ENCODE measurements around the gene PDRG1. TPM values are rescaled to one million over a fixed set of nuclear protein-coding genes. Genes with fewer than 3 reads are reported as not detected.

The PDRG1 gene
- total RNA-seq, 1 donor from 2014 or later, result 20.6 TPM

DNA sequence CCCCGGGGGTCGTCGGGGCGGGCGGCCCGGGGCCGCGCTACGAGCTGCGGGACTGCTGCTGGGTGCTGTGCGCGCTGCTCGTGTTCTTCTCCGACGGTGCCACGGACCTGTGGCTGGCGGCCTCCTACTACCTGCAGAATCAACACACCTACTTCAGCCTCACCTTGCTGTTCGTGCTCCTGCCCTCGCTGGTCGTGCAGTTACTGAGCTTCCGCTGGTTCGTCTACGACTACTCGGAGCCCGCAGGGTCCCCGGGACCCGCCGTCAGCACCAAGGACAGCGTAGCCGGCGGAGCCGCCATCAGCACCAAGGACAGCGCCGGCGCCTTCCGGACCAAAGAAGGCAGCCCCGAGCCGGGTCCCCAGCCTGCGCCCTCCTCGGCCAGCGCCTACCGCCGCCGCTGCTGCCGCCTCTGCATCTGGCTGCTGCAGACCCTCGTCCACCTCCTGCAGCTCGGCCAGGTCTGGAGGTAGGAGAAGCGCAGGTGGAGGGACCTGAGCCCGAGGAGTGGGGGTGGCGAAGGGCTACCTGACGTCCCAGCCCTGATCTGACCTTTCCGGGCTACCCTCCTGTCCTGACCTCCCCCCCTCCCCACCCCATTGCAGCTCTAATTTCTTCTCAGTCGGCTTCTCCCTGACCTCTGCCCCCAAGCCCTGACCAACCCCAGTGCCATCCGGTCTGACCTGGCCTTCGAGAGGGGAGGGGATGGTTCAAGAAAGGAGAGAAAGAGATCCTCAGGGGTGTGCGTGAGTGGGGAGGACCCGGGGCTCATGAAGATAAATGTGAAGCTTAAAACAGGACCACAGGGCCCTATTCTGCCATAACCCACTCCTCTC is 16.7 kb upstream of the PDRG1 start:
- peak overlapping the region; percentile 89 for H3K4me3 Mint-ChIP-seq (ENCODE audit: unreplicated experiment)
- Histone ChIP-seq H3K4me3 (ENCODE audit: insufficient read depth, low read depth, low read length) (peak overlapping the region; percentile 33), H3K27ac (ENCODE audit: low read depth, low read length) (no peak overlapping the region), H3K4me2 (ENCODE audit: low read length) (peak overlapping the region; percentile 76), H3K27me3 (ENCODE audit: insufficient read depth, low read length) (peaks cover 60% of the 10 kb centered on the region), H3K36me3 (ENCODE audit: insufficient read depth, low read length) (no peaks in the 10 kb centered on the region), H4K20me1 (ENCODE audit: insufficient read depth, low read length) (peaks cover 2% of the 10 kb centered on the region), H3K9ac (ENCODE audit: low read length) (no peak overlapping the region), H2AFZ (ENCODE audit: low read depth, low read length) (no peak overlapping the region), H3K9me3 (ENCODE audit: insufficient read depth, low read depth, low read length) (no peaks in the 10 kb centered on the region), H3K4me1 (ENCODE audit: insufficient read depth, low read length) (peaks cover 2% of the 10 kb centered on the region), H3K79me2 (ENCODE audit: insufficient read depth, low read length) (no peaks in the 10 kb centered on the region)
- DNase-seq (ENCODE audit: low read depth) (peak; percentile 19), FAIRE-seq (no peak)
- H3K9me3 Mint-ChIP-seq (ENCODE audit: unreplicated experiment), result peaks cover 1% of the 10 kb centered on the region
- no peaks in the 10 kb centered on the region for H3K36me3 Mint-ChIP-seq (ENCODE audit: low read depth, unreplicated experiment)
- H3K27ac Mint-ChIP-seq (ENCODE audit: unreplicated experiment), result no peak overlapping the region
- peaks cover 13% of the 10 kb centered on the region for H3K4me1 Mint-ChIP-seq (ENCODE audit: low read depth, unreplicated experiment)
- no peak for TF ChIP-seq EZH2 (IDR thresholded peaks at IDR 0.05; ENCODE audit: insufficient read depth, low read length)
- TF ChIP-seq, protein P1, sequence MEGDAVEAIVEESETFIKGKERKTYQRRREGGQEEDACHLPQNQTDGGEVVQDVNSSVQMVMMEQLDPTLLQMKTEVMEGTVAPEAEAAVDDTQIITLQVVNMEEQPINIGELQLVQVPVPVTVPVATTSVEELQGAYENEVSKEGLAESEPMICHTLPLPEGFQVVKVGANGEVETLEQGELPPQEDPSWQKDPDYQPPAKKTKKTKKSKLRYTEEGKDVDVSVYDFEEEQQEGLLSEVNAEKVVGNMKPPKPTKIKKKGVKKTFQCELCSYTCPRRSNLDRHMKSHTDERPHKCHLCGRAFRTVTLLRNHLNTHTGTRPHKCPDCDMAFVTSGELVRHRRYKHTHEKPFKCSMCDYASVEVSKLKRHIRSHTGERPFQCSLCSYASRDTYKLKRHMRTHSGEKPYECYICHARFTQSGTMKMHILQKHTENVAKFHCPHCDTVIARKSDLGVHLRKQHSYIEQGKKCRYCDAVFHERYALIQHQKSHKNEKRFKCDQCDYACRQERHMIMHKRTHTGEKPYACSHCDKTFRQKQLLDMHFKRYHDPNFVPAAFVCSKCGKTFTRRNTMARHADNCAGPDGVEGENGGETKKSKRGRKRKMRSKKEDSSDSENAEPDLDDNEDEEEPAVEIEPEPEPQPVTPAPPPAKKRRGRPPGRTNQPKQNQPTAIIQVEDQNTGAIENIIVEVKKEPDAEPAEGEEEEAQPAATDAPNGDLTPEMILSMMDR (IDR thresholded peaks at IDR 0.05; ENCODE audit: insufficient read depth, low read depth, low read length), result no peak
- peaks cover 59% of the 10 kb centered on the region for H3K27me3 Mint-ChIP-seq (ENCODE audit: low read depth, unreplicated experiment)

- peak within 1 kb of the TSS; percentile 33 for H3K4me3 ChIP-seq (ENCODE audit: insufficient read depth, low read depth, low read length)
- no peak for FAIRE-seq
Observed at GRCh38 chr20:31967830-31968249, 16.0 kb upstream of the PDRG1 start, which contains the start of gene XKR7. Gene XKR7, plus strand, starts transcription at chr20:31968151. Its CDS starts 25 bp downstream, at chr20:31968176.

More at GRCh38 chr20:31967830-31968249, 16.0 kb upstream of the PDRG1 start, which contains the start of gene XKR7:
- Histone ChIP-seq H3K4me1 (ENCODE audit: insufficient read depth, low read length) (peaks cover 2% of the 10 kb centered on the region), H4K20me1 (ENCODE audit: insufficient read depth, low read length) (peaks cover 2% of the 10 kb centered on the region), H3K4me2 (ENCODE audit: low read length) (peak within 1 kb of the TSS; percentile 76), H3K27me3 (ENCODE audit: insufficient read depth, low read length) (peaks cover 58% of the 10 kb centered on the region), H3K9me3 (ENCODE audit: insufficient read depth, low read depth, low read length) (no peaks in the 10 kb centered on the region), H2AFZ (ENCODE audit: low read depth, low read length) (no peak within 1 kb of the TSS), H3K27ac (ENCODE audit: low read depth, low read length) (no peak within 1 kb of the TSS), H3K36me3 (ENCODE audit: insufficient read depth, low read length) (no peaks in the 10 kb centered on the region), H3K79me2 (ENCODE audit: insufficient read depth, low read length) (no peaks in the 10 kb centered on the region), H3K9ac (ENCODE audit: low read length) (no peak within 1 kb of the TSS)
- H3K27me3 Mint-ChIP-seq (ENCODE audit: low read depth, unreplicated experiment), result peaks cover 61% of the 10 kb centered on the region
- H3K36me3 Mint-ChIP-seq (ENCODE audit: low read depth, unreplicated experiment), result no peaks in the 10 kb centered on the region
- peaks cover 1% of the 10 kb centered on the region for H3K9me3 Mint-ChIP-seq (ENCODE audit: unreplicated experiment)
- TF ChIP-seq, protein P1 (IDR thresholded peaks at IDR 0.05; ENCODE audit: insufficient read depth, low read depth, low read length), result no peak
- TF ChIP-seq EZH2 (IDR thresholded peaks at IDR 0.05; ENCODE audit: insufficient read depth, low read length), result no peak
- H3K4me3 Mint-ChIP-seq (ENCODE audit: unreplicated experiment), result peak within 1 kb of the TSS; percentile 89
- DNase-seq (ENCODE audit: low read depth), result no peak
- H3K27ac Mint-ChIP-seq (ENCODE audit: unreplicated experiment), result no peak within 1 kb of the TSS
- H3K4me1 Mint-ChIP-seq (ENCODE audit: low read depth, unreplicated experiment), result peaks cover 8% of the 10 kb centered on the region

Measured in astrocyte (in vitro differentiated cells and primary cell).